GM10266 (cell line): ENCODE measurements around the gene TCF3.

Source experiments
- DNase-seq: peaks from one replicate; pipeline ENCODE4 v3.0.0; 2012; ENCODE audit errors: extremely low spot score
- CTCF ChIP-seq: IDR thresholded peaks from 2 replicates; pipeline ENCODE4 v1.5.1; 2012; ENCODE audit warnings: mild to moderate bottlenecking, low read depth; ENCODE audit not compliant: control insufficient read depth, insufficient read depth; ENCODE audit errors: missing control alignments

The TCF3 gene

GRCh38 chr19:1676351-1677266, 24.2 kb upstream of the TCF3 start:
- no peak for TF ChIP-seq CTCF
- DNase-seq: no peak

GRCh38 chr19:1675633-1676350, 23.4 kb upstream of the TCF3 start:
- no peak for TF ChIP-seq CTCF
- no peak for DNase-seq

- TF ChIP-seq CTCF: no peak
- no peak for DNase-seq
These were observed 21.9 kb upstream of the TCF3 start for GRCh38 chr19:1674293-1674679.

GRCh38 chr19:1673645-1674292, 21.4 kb upstream of the TCF3 start:
- TF ChIP-seq CTCF: no peak
- DNase-seq: no peak

- no peak for DNase-seq
- no peak for TF ChIP-seq CTCF
These were observed 20.6 kb upstream of the TCF3 start for GRCh38 chr19:1672769-1673644.

- peak; percentile 82 for DNase-seq
- peak; percentile 73 for TF ChIP-seq CTCF
These were observed 19.8 kb upstream of the TCF3 start for GRCh38 chr19:1672038-1672768.
